Epithelial cell of esophagus (primary cell): Measurements from ENCODE around the gene LURAP1L.
A peak's percentile ranks its signal among the peaks of the same experiment; 100 is the strongest.

Experiments
- DNase-seq: peaks from one replicate; pipeline ENCODE4 v3.0.0; 2010; ENCODE audit warnings: low read depth
- H3K4me3 ChIP-seq: 2 replicates; pipeline ENCODE4 v1.5.1; 2011; ENCODE audit warnings: mild to moderate bottlenecking, low read length, control low read depth
- CTCF ChIP-seq: IDR thresholded peaks from 2 replicates; pipeline ENCODE4 v1.5.1; 2011; ENCODE audit warnings: low read depth, mild to moderate bottlenecking, low read length, control low read depth, inconsistent platforms; ENCODE audit not compliant: insufficient read depth; ENCODE audit errors: missing control alignments

The LURAP1L gene

GRCh38 chr9:12774861-12775678 is at the start of gene LURAP1L:
LURAP1L (plus strand) TSS chr9:12775020; CDS start chr9:12775716, 696 bp downstream.
- no peak for TF ChIP-seq CTCF
- H3K4me3 ChIP-seq = peak within 1 kb of the TSS; percentile 88
- peak; percentile 91 for DNase-seq

GRCh38 chr9:12726795-12727194 is 48.0 kb upstream of the LURAP1L start:
- TF ChIP-seq CTCF = no peak
- DNase-seq = no peak
- H3K4me3 ChIP-seq = no peak overlapping the region

GRCh38 chr9:12730198-12730597 is 44.6 kb upstream of the LURAP1L start:
- TF ChIP-seq CTCF = no peak
- H3K4me3 ChIP-seq = no peak overlapping the region
- DNase-seq = no peak

GRCh38 chr9:12730927-12731326 is 43.9 kb upstream of the LURAP1L start:
- H3K4me3 ChIP-seq = no peak overlapping the region
- TF ChIP-seq CTCF = no peak
- DNase-seq = no peak

- no peak for DNase-seq
- no peak for TF ChIP-seq CTCF
- no peak overlapping the region for H3K4me3 ChIP-seq
Observed at GRCh38 chr9:12732971-12733370, 41.8 kb upstream of the LURAP1L start.

- no peak for DNase-seq
- no peak overlapping the region for H3K4me3 ChIP-seq
- TF ChIP-seq CTCF = no peak
Observed at GRCh38 chr9:12735665-12736064, 39.2 kb upstream of the LURAP1L start.

GRCh38 chr9:12737871-12738270 is 36.9 kb upstream of the LURAP1L start:
- H3K4me3 ChIP-seq = no peak overlapping the region
- no peak for TF ChIP-seq CTCF
- DNase-seq = no peak
